H9 (cell line): ENCODE measurements around the gene WDR72. TPM values are rescaled to one million over a fixed set of nuclear protein-coding genes. Genes with fewer than 3 reads are reported as not detected.

Experiments
- DNase-seq: peaks from one replicate; pipeline ENCODE4 v3.0.0-alpha.2; 2017
- H2AFZ ChIP-seq: one replicate; pipeline ENCODE4 v1.6.1; 2013; ENCODE audit warnings: mild to moderate bottlenecking, low read length, control low read depth, moderate library complexity
- H2AK5ac ChIP-seq: 2 replicates; pipeline ENCODE4 v1.6.1; 2013; ENCODE audit warnings: low read length, control low read depth, mixed read lengths; ENCODE audit not compliant: insufficient read length
- H2BK120ac ChIP-seq: one replicate; pipeline ENCODE4 v1.6.1; 2013; ENCODE audit warnings: low read depth, mild to moderate bottlenecking, low read length, control low read depth, inconsistent platforms; ENCODE audit not compliant: poor library complexity, severe bottlenecking
- H2BK12ac ChIP-seq: 2 replicates; pipeline ENCODE4 v1.6.1; 2013; ENCODE audit warnings: low read length, control low read depth, mixed read lengths, low read depth; ENCODE audit not compliant: insufficient read length
- H2BK15ac ChIP-seq: 2 replicates; pipeline ENCODE4 v1.6.1; 2013; ENCODE audit warnings: low read depth, low read length, control low read depth
- H2BK20ac ChIP-seq: one replicate; pipeline ENCODE4 v1.6.1; 2013; ENCODE audit warnings: low read depth, mild to moderate bottlenecking, low read length, control low read depth, inconsistent platforms; ENCODE audit not compliant: poor library complexity, severe bottlenecking
- H2BK5ac ChIP-seq: 2 replicates; pipeline ENCODE4 v1.6.1; 2013; ENCODE audit warnings: low read length, control low read depth, mixed read lengths; ENCODE audit not compliant: insufficient read length
- H3K14ac ChIP-seq: 2 replicates; pipeline ENCODE4 v1.6.1; 2013; ENCODE audit warnings: low read length, control low read depth; ENCODE audit not compliant: insufficient read depth
- H3K18ac ChIP-seq: 2 replicates; pipeline ENCODE4 v1.6.1; 2013; ENCODE audit warnings: low read depth, mild to moderate bottlenecking, mixed read lengths, low read length, control low read depth; ENCODE audit not compliant: insufficient read length
- H3K23ac ChIP-seq: 2 replicates; pipeline ENCODE4 v1.6.1; 2013; ENCODE audit warnings: low read length, control low read depth, mixed read lengths, low read depth; ENCODE audit not compliant: insufficient read length
- H3K23me2 ChIP-seq: 2 replicates; pipeline ENCODE4 v1.6.1; 2013; ENCODE audit warnings: low read depth, mild to moderate bottlenecking, mixed read lengths, low read length, control low read depth; ENCODE audit not compliant: insufficient read length, poor library complexity, severe bottlenecking
- H3K27ac ChIP-seq: 2 replicates; pipeline ENCODE4 v1.5.1; 2013; ENCODE audit warnings: low read length, control low read depth, mixed read lengths, low read depth; ENCODE audit not compliant: insufficient read length
- H3K27me3 ChIP-seq: 2 replicates; pipeline ENCODE4 v1.6.1; 2013; ENCODE audit warnings: low read length, control low read depth, inconsistent platforms; ENCODE audit not compliant: insufficient read depth
- H3K4ac ChIP-seq: 2 replicates; pipeline ENCODE4 v1.6.1; 2013; ENCODE audit warnings: low read depth, mild to moderate bottlenecking, control low read depth, inconsistent platforms, low read length, moderate library complexity
- H3K4me1 ChIP-seq: 2 replicates; pipeline ENCODE4 v1.6.1; 2013; ENCODE audit warnings: low read length, control low read depth, inconsistent platforms; ENCODE audit not compliant: insufficient read depth
- H3K4me2 ChIP-seq: 2 replicates; pipeline ENCODE4 v1.6.1; 2013; ENCODE audit warnings: low read length, control low read depth, mixed read lengths; ENCODE audit not compliant: insufficient read length, insufficient read depth
- H3K56ac ChIP-seq: 2 replicates; pipeline ENCODE4 v1.6.1; 2013; ENCODE audit warnings: low read depth, mild to moderate bottlenecking, mixed read lengths, low read length, control low read depth; ENCODE audit not compliant: insufficient read length
- H3K79me1 ChIP-seq: 2 replicates; pipeline ENCODE4 v1.6.1; 2013; ENCODE audit warnings: low read depth, mild to moderate bottlenecking, moderate library complexity, low read length, control low read depth, inconsistent platforms; ENCODE audit not compliant: insufficient read depth, poor library complexity, severe bottlenecking
- H3K79me2 ChIP-seq: 2 replicates; pipeline ENCODE4 v1.6.1; 2013; ENCODE audit warnings: low read length, control low read depth, inconsistent platforms; ENCODE audit not compliant: insufficient read depth
- H3K9ac ChIP-seq: 2 replicates; pipeline ENCODE4 v1.6.1; 2013; ENCODE audit warnings: low read length, control low read depth, mixed read lengths; ENCODE audit not compliant: insufficient read length; ENCODE audit errors: extremely low read depth
- H3K9me3 ChIP-seq: one replicate; pipeline ENCODE4 v1.6.1; 2013; ENCODE audit warnings: low read depth, low read length, inconsistent platforms; ENCODE audit not compliant: control insufficient read depth
- H3T11ph ChIP-seq: one replicate; pipeline ENCODE4 v1.6.1; 2013; ENCODE audit warnings: mild to moderate bottlenecking, low read length, control low read depth, inconsistent platforms
- H4K20me1 ChIP-seq: one replicate; pipeline ENCODE4 v1.6.1; 2013; ENCODE audit not compliant: control insufficient read depth, insufficient read length, insufficient read depth
- H4K5ac ChIP-seq: 2 replicates; pipeline ENCODE4 v1.6.1; 2013; ENCODE audit warnings: low read depth, mild to moderate bottlenecking, mixed read lengths, low read length, control low read depth; ENCODE audit not compliant: insufficient read length
- H4K8ac ChIP-seq: replicated peaks from 2 replicates; pipeline ENCODE4 v1.6.1; 2013; ENCODE audit warnings: low read length, control low read depth, mixed read lengths, low read depth; ENCODE audit not compliant: insufficient read length
- H4K91ac ChIP-seq: 2 replicates; pipeline ENCODE4 v1.6.1; 2013; ENCODE audit warnings: low read depth, mild to moderate bottlenecking, moderate library complexity, mixed read lengths, low read length, control low read depth; ENCODE audit not compliant: insufficient read length
- H3K27ac Mint-ChIP-seq, 3 experiments: 2 replicates in 2 of 3; 3 replicates in 1 of 3; pipeline ENCODE4 v1.8.0; 2020 to 2021; ENCODE audit warnings: mixed read lengths in 3 of 3, mild to moderate bottlenecking in 1 of 3, moderate library complexity in 1 of 3
- H3K27me3 Mint-ChIP-seq: 2 replicates; pipeline ENCODE4 v1.8.0; 2021; ENCODE audit warnings: low read depth, mild to moderate bottlenecking, moderate library complexity, mixed read lengths
- H3K36me3 Mint-ChIP-seq, 3 experiments: 2 replicates in 2 of 3; 3 replicates in 1 of 3; pipeline ENCODE4 v1.8.0; 2020 to 2021; ENCODE audit warnings: low read depth in 3 of 3, mixed read lengths in 3 of 3; ENCODE audit not compliant: insufficient read depth in 1 of 3
- H3K4me1 Mint-ChIP-seq, 2 experiments: 2 replicates each; pipeline ENCODE4 v1.8.0; 2020; ENCODE audit warnings: mixed read lengths in 2 of 2
- H3K4me3 Mint-ChIP-seq, 2 experiments: 2 replicates in 1 of 2; 3 replicates in 1 of 2; pipeline ENCODE4 v1.8.0; 2020 to 2021; ENCODE audit warnings: mild to moderate bottlenecking in 2 of 2, mixed read lengths in 2 of 2, moderate library complexity in 1 of 2
- H3K9me3 Mint-ChIP-seq, 2 experiments: 2 replicates in 1 of 2; 3 replicates in 1 of 2; pipeline ENCODE4 v1.8.0; 2020; ENCODE audit warnings: mild to moderate bottlenecking in 2 of 2, mixed read lengths in 2 of 2, moderate library complexity in 1 of 2
- WGBS: extraction: QIAGEN DNeasy Blood & Tissue Kit; methylation state at CpG from one replicate; pipeline ENCODE4 v1.1.7; 2013; ENCODE audit warnings: missing lambda C conversion rate, low lambda C conversion rate, mixed read lengths; ENCODE audit not compliant: insufficient read length; ENCODE audit errors: extremely low coverage; 5-methylcytosine and 5-hydroxymethylcytosine counted together
- total RNA-seq: library from RNA; stranded (reverse); gene quantifications from 2 replicates; pipeline ENCODE4 v1.2.1, GENCODE V29; 2021
- TF ChIP-seq, protein P1 (sequence below): fragments of 200-600 bp; sonication (generic); conservative IDR thresholded peaks from 3 replicates; pipeline ENCODE4 v1.8.0; 2021; ENCODE audit warnings: antibody characterized with exemption, mild to moderate bottlenecking

Gene WDR72
- total RNA-seq, 1 experiment from 2014 or later: 2.9 TPM

DNA sequence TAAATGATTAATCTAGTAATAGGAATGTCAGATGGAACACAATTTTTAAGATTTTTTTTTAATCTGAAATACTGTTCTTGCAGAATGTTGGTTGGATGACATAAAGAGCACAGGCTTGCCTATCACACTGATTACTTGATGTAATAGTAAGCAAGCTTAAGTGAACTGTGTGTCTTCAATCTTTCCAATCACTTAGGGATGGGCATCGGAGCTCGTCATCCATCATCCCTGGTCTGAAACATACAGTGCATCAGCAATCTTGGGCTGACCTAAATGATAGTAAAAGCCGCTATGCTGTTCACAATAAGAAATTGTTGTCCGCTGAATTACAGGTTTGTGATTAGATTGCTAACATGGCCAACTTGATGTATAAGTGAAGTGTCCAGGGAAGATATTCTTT is 195.8 kb downstream of the WDR72 start:
- Mint-ChIP-seq H3K4me3 (no peak overlapping the region), H3K27me3 (no peaks in the 10 kb centered on the region; the same call in none of the 2 replicates), H3K9me3 (no peaks in the 10 kb centered on the region), H3K4me1 (peaks cover 22 to 24% of the 10 kb centered on the region in 2 experiments), H3K27ac (no peak overlapping the region), H3K36me3 (no peaks in the 10 kb centered on the region)
- Histone ChIP-seq H3K23ac (no peak overlapping the region), H3K18ac (no peak overlapping the region), H2BK20ac (no peak overlapping the region), H2BK5ac (no peak overlapping the region), H3K9me3 (no peaks in the 10 kb centered on the region), H4K20me1 (no peaks in the 10 kb centered on the region), H3K27ac (no peak overlapping the region), H3K14ac (no peak overlapping the region), H4K8ac (no peak overlapping the region), H2AFZ (no peak overlapping the region), H3K27me3 (no peaks in the 10 kb centered on the region), H2BK120ac (no peak overlapping the region), H3K23me2 (no peaks in the 10 kb centered on the region), H3K79me1 (no peaks in the 10 kb centered on the region), H4K91ac (no peak overlapping the region), H3K56ac (no peak overlapping the region), H2BK12ac (no peak overlapping the region), H3K9ac (no peak overlapping the region), H2BK15ac (no peak overlapping the region), H4K5ac (no peak overlapping the region), H3K79me2 (no peaks in the 10 kb centered on the region), H3K4ac (no peak overlapping the region), H3K4me1 (no peaks in the 10 kb centered on the region), H3K4me2 (no peak overlapping the region), H2AK5ac (no peak overlapping the region), H3T11ph (no peak overlapping the region)
- WGBS: no CpG with 5 or more reads among the region's 4 CpGs
- DNase-seq: no peak
- TF ChIP-seq, protein P1, sequence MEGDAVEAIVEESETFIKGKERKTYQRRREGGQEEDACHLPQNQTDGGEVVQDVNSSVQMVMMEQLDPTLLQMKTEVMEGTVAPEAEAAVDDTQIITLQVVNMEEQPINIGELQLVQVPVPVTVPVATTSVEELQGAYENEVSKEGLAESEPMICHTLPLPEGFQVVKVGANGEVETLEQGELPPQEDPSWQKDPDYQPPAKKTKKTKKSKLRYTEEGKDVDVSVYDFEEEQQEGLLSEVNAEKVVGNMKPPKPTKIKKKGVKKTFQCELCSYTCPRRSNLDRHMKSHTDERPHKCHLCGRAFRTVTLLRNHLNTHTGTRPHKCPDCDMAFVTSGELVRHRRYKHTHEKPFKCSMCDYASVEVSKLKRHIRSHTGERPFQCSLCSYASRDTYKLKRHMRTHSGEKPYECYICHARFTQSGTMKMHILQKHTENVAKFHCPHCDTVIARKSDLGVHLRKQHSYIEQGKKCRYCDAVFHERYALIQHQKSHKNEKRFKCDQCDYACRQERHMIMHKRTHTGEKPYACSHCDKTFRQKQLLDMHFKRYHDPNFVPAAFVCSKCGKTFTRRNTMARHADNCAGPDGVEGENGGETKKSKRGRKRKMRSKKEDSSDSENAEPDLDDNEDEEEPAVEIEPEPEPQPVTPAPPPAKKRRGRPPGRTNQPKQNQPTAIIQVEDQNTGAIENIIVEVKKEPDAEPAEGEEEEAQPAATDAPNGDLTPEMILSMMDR: no peak
